HepG2 (cell line): ENCODE results near the gene C20orf96. TPM values are rescaled to one million over a fixed set of nuclear protein-coding genes. Genes with fewer than 3 reads are reported as not detected.

Experiments
- ATAC-seq: fragments of 200-7000 bp; cut with Tn5 transposase; 3 replicates; pipeline ENCODE4 v1.9.1; 2020; ENCODE audit warnings: mild to moderate bottlenecking, moderate library complexity
- BruUV-seq: library from RNA; stranded (reverse); fragments of 400-500 nt; replicated peaks from 2 replicates; lab custom pipeline; 2021; lab: Mats Ljungman, UMichigan
- CTCF ChIA-PET: fragments of 300-600 bp; formaldehyde crosslinking; extraction: SDS; loops from one replicate; lab custom pipeline; 2021; ENCODE audit warnings: low total read pairs, inconsistent platforms, low intra/inter-chr PET ratio; lab: Yijun Ruan, JAX
- POLR2A ChIA-PET: fragments of 350-600 bp; sonication (Branson Sonifier 250); formaldehyde crosslinking; loops from one replicate; lab custom pipeline; 2020; ENCODE audit warnings: antibody characterized with exemption, inconsistent platforms; lab: Yijun Ruan, JAX
- DNase-seq: peaks from one replicate; pipeline ENCODE4 v3.0.0-alpha.2; 2015; ENCODE audit warnings: low spot score
- FAIRE-seq: peaks from 3 replicates; lab custom pipeline; 2011; peaks lifted over from hg19 to GRCh38; lab: Jason Lieb, UNC
- H2AFZ ChIP-seq: one replicate; pipeline ENCODE4 v1.6.1; 2011; ENCODE audit warnings: low read length, inconsistent platforms
- H3K27ac ChIP-seq: fragments of 300-600 bp; 3 replicates; pipeline ENCODE4 v1.8.0; 2011; ENCODE audit warnings: mixed run types, mild to moderate bottlenecking, mixed read lengths, low read length, inconsistent platforms; ENCODE audit not compliant: insufficient read depth; ENCODE audit errors: extremely low read length
- H3K27me3 ChIP-seq, 2 experiments: fragments of 200-600 bp in 1 of 2; 2 replicates in 1 of 2; 3 replicates in 1 of 2; pipeline versions ENCODE4 v1.6.0 to v1.8.0; 2011; ENCODE audit warnings: low read length in 2 of 2, mild to moderate bottlenecking in 2 of 2, moderate library complexity in 2 of 2, inconsistent platforms in 1 of 2; ENCODE audit not compliant: insufficient read depth in 2 of 2, control insufficient read depth in 1 of 2
- H3K36me3 ChIP-seq, 2 experiments: fragments of 200-600 bp in 1 of 2; replicated peaks in 1 of 2; 2 replicates in 1 of 2; 3 replicates in 1 of 2; pipeline versions ENCODE4 v1.5.1 to v1.8.0; 2011; ENCODE audit warnings: low read length in 2 of 2, inconsistent platforms in 1 of 2; ENCODE audit not compliant: insufficient read depth in 2 of 2, control insufficient read depth in 1 of 2
- H3K4me1 ChIP-seq: 2 replicates; pipeline ENCODE4 v1.5.1; 2012; ENCODE audit warnings: low read length, inconsistent platforms; ENCODE audit not compliant: insufficient read depth
- H3K4me2 ChIP-seq: 2 replicates; pipeline ENCODE4 v1.6.0; 2011; ENCODE audit warnings: low read depth, low read length, inconsistent platforms
- H3K4me3 ChIP-seq, 3 experiments: fragments of 200-600 bp in 1 of 3; sonication (generic), shearing (Covaris generic) in 1 of 3; replicated peaks in 1 of 3; 2 replicates each; pipeline ENCODE4 v1.5.1; 2011 to 2016; ENCODE audit warnings: low read length in 3 of 3, inconsistent platforms in 2 of 3, low read depth in 2 of 3, mild to moderate bottlenecking in 2 of 3, control low read depth in 1 of 3, mixed read lengths in 1 of 3; ENCODE audit not compliant: insufficient read depth in 1 of 3
- H3K79me2 ChIP-seq: one replicate; pipeline ENCODE4 v1.6.1; 2011; ENCODE audit warnings: low read length, inconsistent platforms; ENCODE audit not compliant: insufficient read depth
- H3K9ac ChIP-seq: 2 replicates; pipeline ENCODE4 v1.6.0; 2011; ENCODE audit warnings: mild to moderate bottlenecking, low read depth, low read length, inconsistent platforms; ENCODE audit not compliant: insufficient read depth
- H3K9me3 ChIP-seq: 2 replicates; pipeline ENCODE4 v1.5.1; 2012; ENCODE audit warnings: mild to moderate bottlenecking, low read length
- H4K20me1 ChIP-seq: 2 replicates; pipeline ENCODE4 v1.6.0; 2011; ENCODE audit warnings: inconsistent platforms, mild to moderate bottlenecking, low read length, moderate library complexity; ENCODE audit not compliant: insufficient read depth
- ARNTL ChIP-seq: sonication (generic); formaldehyde crosslinking; IDR thresholded peaks from 2 replicates; pipeline ENCODE4 v1.4.0; 2020; ENCODE audit warnings: mild to moderate bottlenecking, missing genetic modification reagents
- ATF7-NPFF ChIP-seq: sonication (generic); formaldehyde crosslinking; IDR thresholded peaks from 2 replicates; pipeline ENCODE4 v1.8.1; 2023; ENCODE audit warnings: mild to moderate bottlenecking, low read depth, missing genetic modification reagents, moderate library complexity
- DNMT3B ChIP-seq: conservative IDR thresholded peaks from 2 replicates; pipeline ENCODE4 v1.6.1; 2016; ENCODE audit warnings: missing biosample characterization, control low read depth
- FOSL1 ChIP-seq: sonication (generic); formaldehyde crosslinking; IDR thresholded peaks from 2 replicates; pipeline ENCODE4 v1.9.0; 2021; ENCODE audit warnings: missing genetic modification reagents, borderline replicate concordance
- GPBP1L1 ChIP-seq: sonication (generic); formaldehyde crosslinking; IDR thresholded peaks from 2 replicates; pipeline ENCODE4 v1.5.0; 2020; ENCODE audit warnings: mild to moderate bottlenecking, missing genetic modification reagents
- HNRNPUL1 ChIP-seq: fragments of 200-400 bp; formaldehyde crosslinking; IDR thresholded peaks from 2 replicates; pipeline ENCODE4 v1.6.1; 2017; ENCODE audit warnings: low read depth, mild to moderate bottlenecking, low read length, moderate library complexity
- IKZF5 ChIP-seq: IDR thresholded peaks from 2 replicates; pipeline ENCODE4 v1.6.1; 2018; ENCODE audit warnings: missing genetic modification reagents, mild to moderate bottlenecking, missing compliant biosample characterization
- NCOR1 ChIP-seq: fragments of 200-600 bp; sonication (generic); IDR thresholded peaks from 2 replicates; pipeline ENCODE4 v1.7.0; 2017; ENCODE audit warnings: antibody characterized with exemption, low read length, borderline replicate concordance
- NFKBIZ ChIP-seq: IDR thresholded peaks from 2 replicates; pipeline ENCODE4 v1.6.1; 2018; ENCODE audit warnings: missing genetic modification reagents, missing compliant biosample characterization
- SKIL ChIP-seq: sonication (generic); formaldehyde crosslinking; IDR thresholded peaks from 2 replicates; pipeline ENCODE4 v1.8.0; 2022; ENCODE audit warnings: missing genetic modification reagents, mild to moderate bottlenecking, moderate library complexity, borderline replicate concordance
- ZNF260 ChIP-seq: sonication (generic); formaldehyde crosslinking; IDR thresholded peaks from 2 replicates; pipeline ENCODE4 v1.4.0; 2020; ENCODE audit warnings: missing genetic modification reagents, low read depth, mild to moderate bottlenecking, borderline replicate concordance
- ZNF576 ChIP-seq: sonication (generic); formaldehyde crosslinking; IDR thresholded peaks from 2 replicates; pipeline ENCODE4 v1.4.0; 2020; ENCODE audit warnings: mild to moderate bottlenecking, missing genetic modification reagents
- WGBS: methylation state at CpG from one replicate; pipeline ENCODE4 v1.1.6; 2017; ENCODE audit warnings: low lambda C conversion rate; 5-methylcytosine and 5-hydroxymethylcytosine counted together
- in situ Hi-C: cut with HindIII; loops from 2 replicates; pipeline ENCODE4 v1.10.0; 2017; ENCODE audit warnings: low pct_unique_long_range_greater_than_20kb; ENCODE audit not compliant: extremely low pct_ligation_motif_present
- intact Hi-C: fragments of 100-400 bp; cut with micrococcal nuclease; formaldehyde crosslinking; loops from one replicate; pipeline ENCODE4 v1.10.0; 2022; ENCODE audit not compliant: unreplicated experiment
- polyA plus RNA-seq, 8 experiments: library from polyadenylated mRNA; depleted of rRNA in 3 of 8; stranded (reverse) in 7 of 8; unstranded in 1 of 8; fragments of >200 nt; fragmentation: Illumina TruSeq in 4 of 8; extraction: Trizol in 4 of 8; gene quantifications; 2 replicates each; pipeline versions ENCODE4 v1.2.1 to v1.2.3, GENCODE V29; 2011 to 2016; ENCODE audit warnings: low read depth in 4 of 8, missing spikeins in 1 of 8, mixed read lengths in 1 of 8; ENCODE audit not compliant: insufficient read depth in 1 of 8
- total RNA-seq, 5 experiments: library from RNA; depleted of rRNA; stranded (reverse); fragments of >200 nt; fragmentation: Illumina TruSeq; extraction: Trizol; gene quantifications; 2 replicates each; pipeline ENCODE4 v1.2.3, GENCODE V29; 2016; ENCODE audit warnings: low read depth in 1 of 5

C20orf96 gene
- total and polyA plus RNA-seq, 2 of the 13 experiments (the other 11 are each of a cell fraction or from before 2014, with no cell fraction given), result 3.8 to 20.6 TPM

- Histone ChIP-seq H3K4me3 (no peak overlapping the region), H3K4me2 (no peak overlapping the region), H3K4me1 (no peaks in the 10 kb centered on the region), H3K27ac (no peak overlapping the region), H3K9ac (no peak overlapping the region), H4K20me1 (no peaks in the 10 kb centered on the region), H2AFZ (no peak overlapping the region), H3K9me3 (no peaks in the 10 kb centered on the region), H3K27me3 (peaks cover 2 to 15% of the 10 kb centered on the region in 2 experiments; a peak in 3 of 5 replicates), H3K36me3 (no peaks in the 10 kb centered on the region), H3K79me2 (no peaks in the 10 kb centered on the region)
- TF ChIP-seq SKIL (CRISPR knock-in tag), result no peak
- no peak for TF ChIP-seq NFKBIZ (CRISPR knock-in tag)
- TF ChIP-seq ZNF260, result no peak
- TF ChIP-seq HNRNPUL1, result no peak
- TF ChIP-seq NCOR1, result no peak
- TF ChIP-seq ATF7-NPFF, result no peak
- no peak for TF ChIP-seq IKZF5 (CRISPR knock-in tag)
- TF ChIP-seq ARNTL, result no peak
- no peak for TF ChIP-seq GPBP1L1 (CRISPR knock-in tag)
- TF ChIP-seq ZNF576 (CRISPR knock-in tag), result no peak
- TF ChIP-seq DNMT3B (CRISPR knock-in tag), result no peak
- no peak for TF ChIP-seq FOSL1 (CRISPR knock-in tag)
- no peak for FAIRE-seq
- in situ Hi-C loops (no loop called here), intact Hi-C loops (no loop called here)
- WGBS, result 43% methylated on average over 4 of the region's 4 CpGs
- no peak for ATAC-seq
- ChIA-PET CTCF (no interaction called here), POLR2A (no interaction called here)
- no peak for DNase-seq
- BruUV-seq, result no TSS peak
Measured at GRCh38 chr20:237489-237888, 53.1 kb downstream of the C20orf96 start.
